Measurements from ENCODE around the gene CD58.

CD58 gene

DNA sequence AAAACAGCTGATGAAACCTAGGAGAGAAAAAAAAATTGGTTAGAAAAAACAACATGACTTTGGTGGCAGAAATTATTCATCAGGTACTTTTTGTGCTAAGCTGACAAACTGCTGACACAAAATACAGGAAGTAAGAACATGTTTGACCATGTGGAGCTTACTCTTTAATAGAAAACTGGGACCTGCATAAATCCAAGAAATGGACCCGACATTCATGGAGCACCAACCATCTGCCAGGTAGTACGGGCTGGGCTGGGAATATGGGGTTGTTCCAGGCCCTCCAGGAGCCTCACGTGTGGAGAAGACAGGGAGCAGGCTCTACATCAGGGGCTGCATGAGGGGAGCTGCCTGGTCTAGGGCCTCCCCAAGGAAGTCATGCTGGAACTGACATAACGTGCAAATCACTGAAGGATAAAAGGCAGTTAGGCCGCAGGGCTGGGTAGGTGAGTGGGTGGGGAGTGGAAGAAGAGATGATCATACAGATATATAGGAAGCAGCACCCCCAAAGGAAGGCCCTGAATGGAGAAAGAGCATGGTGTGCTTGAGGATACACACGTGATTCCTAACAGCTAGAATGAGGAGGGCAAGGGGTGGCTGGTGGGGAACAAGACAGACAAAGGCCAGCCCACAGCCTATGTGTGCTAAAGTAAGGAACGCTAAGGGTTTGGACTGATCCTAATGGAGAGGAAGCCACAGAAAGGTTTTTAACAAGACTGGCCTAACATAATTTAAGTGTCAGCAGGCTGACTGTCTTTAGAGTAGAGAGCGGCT lies 26.1 kb downstream of the CD58 start:
- DNase-seq (ENCODE audit: low read depth in 2 of 2): no peak

DNA sequence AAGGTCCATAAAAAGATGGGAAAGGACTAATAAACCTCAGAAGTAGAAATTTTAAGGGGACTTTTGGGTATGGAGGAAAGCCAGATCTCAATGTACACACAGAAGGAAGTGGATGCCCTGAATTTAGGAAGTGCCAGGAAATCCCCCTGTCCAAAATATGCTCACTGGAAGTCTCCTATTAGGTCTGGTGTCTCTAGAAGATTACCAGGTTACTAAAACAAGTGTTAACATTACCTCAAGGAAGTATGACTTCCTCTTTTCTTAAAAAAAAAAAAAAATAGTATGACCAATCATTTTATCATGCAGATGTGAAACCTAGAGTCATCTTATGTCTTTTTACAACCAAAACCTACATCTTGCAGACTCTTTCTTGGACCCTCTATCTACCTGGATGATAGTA lies 30.7 kb downstream of the CD58 start:
- no peak for DNase-seq (ENCODE audit: low read depth in 2 of 2)

DNA sequence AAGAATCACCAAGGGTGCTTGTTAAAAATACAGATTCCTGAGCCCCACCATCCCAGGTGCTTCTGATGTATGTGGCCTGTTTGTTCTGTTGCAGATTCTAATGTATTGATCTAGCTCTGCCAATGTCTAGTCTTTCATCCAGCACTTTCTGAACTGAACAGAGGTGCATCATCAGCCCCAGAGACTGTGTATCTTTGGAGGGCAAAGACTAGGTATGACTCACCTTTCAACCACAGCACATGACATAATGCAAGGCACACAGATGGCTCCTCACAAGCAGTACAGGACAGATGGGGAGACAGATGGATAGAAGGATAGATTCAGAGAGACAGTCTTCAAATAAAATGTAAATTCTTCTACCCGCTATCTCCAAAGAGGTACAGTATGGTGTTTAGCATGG lies 32.3 kb downstream of the CD58 start:
- DNase-seq (ENCODE audit: low read depth in 2 of 2): no peak

DNA sequence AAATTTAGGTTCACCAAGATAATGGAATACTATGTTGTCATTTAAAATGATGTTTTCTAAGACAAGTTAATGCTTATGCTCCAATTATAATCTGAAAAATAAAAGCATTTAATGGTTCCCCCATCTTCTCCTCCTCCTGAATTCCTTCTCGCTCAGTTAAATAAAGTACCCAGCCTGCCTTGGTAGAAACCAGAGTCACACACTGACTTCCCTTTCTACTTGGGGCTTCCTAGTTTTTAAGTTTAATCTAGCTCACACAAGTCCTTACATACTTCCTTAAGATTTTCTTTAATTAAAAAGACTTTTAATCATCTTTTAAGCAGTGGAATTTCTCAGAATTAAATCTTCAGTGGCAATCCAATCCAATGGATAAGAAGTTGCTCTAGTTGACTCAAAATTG lies 32.9 kb downstream of the CD58 start:
- no peak for DNase-seq (ENCODE audit: low read depth in 2 of 2)

DNA sequence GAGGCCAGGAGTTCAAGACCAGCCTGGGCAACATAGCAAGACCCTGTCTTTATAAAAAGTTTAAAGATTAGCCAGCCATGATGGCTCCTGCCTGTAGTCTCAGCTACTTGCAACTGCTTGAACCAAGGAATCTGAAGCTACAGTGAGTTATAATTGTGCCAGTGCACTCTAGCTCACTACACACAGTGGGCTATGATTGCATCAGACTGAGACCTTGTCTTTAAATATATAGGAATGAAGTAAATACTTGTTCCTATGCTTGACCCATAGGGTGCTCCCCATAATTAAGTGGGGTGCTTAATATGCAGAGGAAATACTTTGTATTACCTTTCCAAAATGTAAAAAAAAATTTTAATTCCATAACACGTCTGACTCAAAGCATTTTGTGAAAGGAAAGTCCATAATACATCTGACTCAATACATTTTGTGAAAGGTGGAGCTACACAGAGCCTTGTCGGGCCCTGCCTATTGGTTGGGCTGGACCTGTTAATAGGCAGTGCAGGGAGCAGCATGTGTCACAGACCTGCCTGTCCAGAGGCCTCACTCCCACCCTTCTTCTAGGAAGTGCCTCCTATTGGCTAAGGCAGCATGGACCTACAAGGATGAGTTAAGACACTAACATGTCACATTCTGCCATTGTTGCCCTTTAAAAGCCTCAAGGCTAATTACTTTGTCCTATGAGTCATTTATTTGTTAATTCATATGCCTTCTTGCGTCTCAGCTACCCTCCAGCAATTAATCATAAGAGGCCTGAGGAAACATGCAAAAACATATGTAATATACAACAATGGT lies 33.6 kb downstream of the CD58 start:
- DNase-seq (ENCODE audit: low read depth in 2 of 2): no peak

DNA sequence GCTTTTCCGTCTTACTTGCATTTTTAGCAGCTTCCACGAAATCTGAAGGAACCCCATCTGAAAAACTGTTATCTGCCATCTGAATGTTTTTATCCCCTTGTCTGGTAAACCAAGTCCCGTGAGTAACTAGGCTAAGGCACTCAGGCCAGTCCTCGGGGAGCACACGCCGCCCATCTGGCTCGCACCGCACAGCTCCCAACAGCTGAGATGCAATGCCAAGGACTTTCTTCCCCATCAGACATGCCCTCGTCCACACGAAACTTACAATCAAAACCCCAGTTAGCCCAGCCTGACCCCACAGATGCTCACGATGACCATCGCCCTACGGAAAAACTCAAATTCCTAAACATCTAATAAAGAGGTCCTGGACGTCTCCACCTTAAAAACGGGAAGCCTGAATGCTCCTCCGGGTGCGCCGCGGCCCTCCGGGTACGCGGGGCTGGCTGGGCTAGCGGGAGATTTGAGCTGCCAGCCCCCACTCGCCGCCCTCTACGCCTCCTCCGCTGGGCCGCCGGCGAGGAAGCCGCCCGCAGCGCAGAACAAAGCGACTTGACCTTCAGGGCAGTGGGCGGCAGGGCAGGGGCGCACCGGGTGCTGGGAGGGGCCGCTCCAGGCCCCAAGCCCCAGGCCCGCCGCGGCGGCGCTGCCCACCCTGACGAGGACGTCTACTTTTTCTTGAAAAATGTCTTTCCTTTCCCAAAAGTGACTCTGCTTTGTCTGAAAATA lies 36.6 kb downstream of the CD58 start:
- DNase-seq (ENCODE audit: low read depth in 2 of 2): no peak

DNA sequence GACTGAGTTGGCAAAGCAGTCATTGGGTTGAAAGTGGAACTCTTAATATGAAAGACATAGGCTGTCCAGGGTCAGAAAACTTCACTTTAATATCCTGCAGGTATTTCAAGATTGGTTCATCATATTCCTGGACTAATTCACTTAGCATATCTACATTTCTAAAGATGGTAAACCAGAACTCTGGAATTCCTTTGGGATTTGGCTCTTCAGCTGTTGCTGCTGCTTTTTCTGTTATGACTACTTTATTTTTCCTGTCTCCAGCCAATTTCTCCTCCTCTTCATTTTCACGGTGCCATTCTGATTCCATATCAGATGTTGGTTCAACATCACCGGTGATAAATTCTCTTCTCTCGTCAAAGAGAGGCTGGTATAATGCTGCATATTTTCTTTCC lies 37.4 kb downstream of the CD58 start:
- DNase-seq (ENCODE audit: low read depth in 2 of 2): no peak

DNA sequence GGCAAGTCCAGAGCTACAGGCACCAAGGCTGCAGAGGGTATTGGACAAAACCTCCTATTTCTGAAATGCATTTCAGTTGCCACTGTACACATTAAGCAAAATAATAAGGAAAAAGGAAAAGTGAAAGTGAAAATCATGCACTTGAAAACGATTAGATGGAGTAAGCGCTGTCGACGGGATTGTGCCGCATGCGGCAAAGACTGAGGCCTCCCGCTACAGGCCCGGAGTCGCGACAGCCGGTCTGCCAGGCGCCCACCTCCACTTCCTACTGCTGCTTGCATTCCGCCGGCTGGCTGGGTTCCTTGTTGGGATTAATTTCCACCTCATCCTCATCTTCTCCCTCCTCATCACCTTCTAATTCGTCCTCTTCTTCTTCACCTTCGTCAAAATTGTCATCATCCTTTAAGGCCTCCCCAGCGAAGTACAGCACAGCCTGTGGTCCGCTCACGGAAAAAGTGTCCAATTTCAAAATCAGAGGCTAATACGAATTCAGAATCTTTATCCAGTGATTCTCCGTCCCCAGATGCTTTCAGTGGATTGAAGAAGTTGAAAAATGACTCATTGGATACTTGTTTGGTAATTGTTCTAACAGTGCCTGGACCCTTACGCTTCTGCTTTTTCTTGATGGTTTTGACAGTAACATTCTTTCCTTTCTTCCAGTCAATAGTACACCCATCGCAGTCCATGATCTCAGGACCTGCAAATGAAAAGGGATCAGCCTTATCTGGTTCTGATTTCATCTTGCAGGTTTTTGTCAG lies 38.0 kb downstream of the CD58 start:
- no peak for DNase-seq (ENCODE audit: low read depth in 2 of 2)

DNA sequence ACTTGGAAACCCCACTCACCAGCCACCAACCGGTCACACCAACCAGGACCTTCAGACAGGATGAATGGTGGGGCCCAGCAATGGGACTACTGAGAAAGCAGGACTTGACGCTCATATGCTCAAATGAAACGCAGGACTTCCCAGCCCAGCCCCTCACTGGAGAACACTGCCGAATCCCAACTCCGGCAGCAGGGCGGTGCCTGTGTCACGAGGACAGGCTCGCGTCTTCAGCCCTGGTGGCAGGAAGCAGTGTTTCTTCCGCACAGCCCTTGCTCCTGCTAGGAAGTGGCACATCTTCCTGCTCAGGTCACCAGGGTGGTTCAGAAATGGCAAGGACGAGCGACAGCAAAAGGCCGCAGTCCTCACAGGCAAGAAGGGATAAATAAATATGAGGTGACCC lies 38.9 kb downstream of the CD58 start:
- no peak for DNase-seq (ENCODE audit: low read depth in 2 of 2)

DNA sequence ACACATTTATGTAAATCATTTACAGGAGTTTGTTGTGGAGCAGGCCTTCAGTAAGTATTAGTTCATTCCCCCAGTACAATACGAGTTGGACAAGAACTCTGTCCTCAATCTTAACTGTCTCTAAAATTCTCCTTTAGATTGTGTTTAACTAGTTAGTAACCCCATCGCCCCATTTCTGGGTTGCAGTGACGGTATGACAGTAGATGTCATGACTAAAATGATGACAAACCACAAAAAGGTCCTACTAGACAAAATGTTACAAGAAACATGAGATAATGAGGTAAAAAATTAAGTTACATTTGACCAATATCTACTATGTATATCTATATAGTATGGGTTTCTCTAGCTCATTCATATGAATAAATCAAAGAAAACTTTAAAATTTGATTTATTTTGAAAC lies 41.1 kb downstream of the CD58 start:
- no peak for DNase-seq (ENCODE audit: low read depth in 2 of 2)

DNA sequence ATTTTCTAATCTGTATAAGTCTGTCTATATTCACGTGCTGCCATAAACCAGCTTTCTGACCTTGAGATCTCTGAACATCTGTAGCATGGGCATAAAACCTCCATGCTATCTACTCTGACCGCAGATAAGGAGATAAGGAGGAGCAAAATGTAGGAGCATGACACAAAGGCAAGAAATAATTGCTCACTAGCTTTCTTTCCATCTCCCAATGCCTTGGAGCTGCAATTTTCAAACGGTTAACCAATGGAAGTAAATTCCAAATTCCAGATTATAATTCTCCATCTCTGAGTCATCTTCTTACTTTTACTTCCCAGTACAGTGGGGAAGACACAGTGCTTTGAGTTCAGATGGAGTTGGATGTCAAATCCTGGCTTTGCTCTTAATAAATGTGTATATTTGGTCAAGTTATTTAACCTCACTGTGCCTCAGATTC lies 41.6 kb downstream of the CD58 start:
- no peak for DNase-seq (ENCODE audit: low read depth in 2 of 2)

DNA sequence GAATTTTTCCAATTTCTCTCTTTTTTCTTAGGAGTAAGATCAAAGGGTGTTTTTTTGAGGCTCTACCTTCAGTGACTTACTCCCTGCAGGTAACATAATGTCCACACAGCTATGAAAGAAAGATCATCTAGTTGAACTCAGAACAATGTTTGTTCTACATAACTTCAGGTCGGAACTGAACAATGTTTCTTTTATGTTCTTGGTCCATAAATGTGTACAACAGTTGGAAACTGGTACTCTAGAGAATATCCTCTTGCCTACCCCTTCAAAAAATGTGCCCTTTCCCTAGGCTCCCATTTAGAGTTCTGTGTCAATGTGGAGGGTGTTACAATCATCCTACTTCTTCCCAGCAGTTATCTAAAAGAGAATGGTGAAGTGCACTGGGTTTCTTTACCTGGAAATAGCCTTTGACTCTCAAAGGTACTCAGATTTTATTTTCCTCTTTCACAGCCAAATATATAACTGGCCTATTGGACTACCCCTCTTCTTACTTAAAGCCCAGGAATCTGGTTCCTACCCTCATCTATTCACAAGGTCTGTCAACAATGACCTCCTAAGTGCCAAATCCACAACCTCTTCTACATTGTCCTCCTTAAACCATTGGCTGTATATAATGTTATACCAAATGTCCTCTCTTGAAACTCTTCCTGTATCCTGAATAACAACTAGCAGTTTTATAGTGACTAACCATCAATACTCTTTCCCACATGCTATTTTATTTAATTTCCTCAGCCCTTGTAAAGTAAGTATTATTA lies 42.3 kb downstream of the CD58 start:
- DNase-seq (ENCODE audit: low read depth in 2 of 2): no peak

DNA sequence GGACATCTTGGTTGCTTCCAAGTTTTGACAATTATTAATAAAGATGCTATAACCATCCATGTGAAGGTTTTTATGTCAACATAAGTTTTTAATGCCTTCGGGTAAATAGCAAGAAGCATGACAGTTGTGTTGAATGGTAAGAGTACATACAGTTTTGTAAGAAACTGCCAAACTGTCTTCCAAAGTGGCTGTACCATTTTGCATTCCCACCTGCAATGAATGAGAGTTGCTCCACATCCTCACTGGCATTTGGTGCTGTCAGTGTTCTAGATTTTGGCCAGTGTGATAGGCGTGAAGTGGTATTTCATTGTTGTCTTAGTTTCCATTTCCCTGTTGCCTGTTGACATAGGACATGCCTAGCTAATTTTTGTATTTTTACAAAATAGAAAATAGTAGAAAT lies 45.4 kb downstream of the CD58 start:
- DNase-seq (ENCODE audit: low read depth in 2 of 2): no peak

DNA sequence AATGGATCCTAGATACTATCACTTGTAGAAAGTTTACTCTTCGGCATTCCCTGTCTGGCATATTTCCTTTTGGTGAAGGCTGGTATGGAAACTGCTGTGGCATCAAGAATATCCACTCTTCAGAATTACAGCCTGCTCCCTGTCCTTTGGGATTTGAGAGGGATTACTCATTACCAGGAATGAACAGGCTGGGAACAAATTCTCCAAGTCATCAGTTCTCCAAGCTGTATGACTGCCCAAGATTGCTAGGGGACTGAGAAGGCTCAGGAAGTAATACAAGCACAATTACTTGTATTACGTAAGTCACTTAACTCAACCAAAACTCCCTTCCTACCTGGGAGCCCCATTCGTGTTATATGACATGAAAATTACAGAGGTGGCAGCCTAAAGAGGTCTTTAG lies 49.6 kb downstream of the CD58 start:
- no peak for DNase-seq (ENCODE audit: low read depth in 2 of 2)

DNA sequence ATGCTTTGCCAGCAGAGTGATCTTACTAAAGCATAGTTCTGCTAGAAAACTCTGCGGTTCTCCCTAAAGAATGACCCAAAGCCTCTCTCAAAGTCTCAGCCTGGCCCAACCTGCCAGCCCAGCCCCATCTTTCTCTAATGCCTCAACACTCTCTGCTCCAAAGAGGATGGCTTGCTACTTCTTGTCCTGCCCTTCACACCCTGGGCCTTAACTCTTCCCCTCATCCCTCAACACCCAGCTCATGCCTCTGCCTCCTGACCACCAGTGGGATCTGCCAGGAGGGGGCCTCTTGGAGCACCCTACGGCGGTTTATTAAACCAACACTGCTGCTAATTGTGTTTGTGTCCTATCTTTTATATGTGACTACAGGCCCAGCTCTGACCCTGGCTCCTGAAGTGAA lies 52.4 kb downstream of the CD58 start:
- DNase-seq (ENCODE audit: low read depth in 2 of 2): no peak

DNA sequence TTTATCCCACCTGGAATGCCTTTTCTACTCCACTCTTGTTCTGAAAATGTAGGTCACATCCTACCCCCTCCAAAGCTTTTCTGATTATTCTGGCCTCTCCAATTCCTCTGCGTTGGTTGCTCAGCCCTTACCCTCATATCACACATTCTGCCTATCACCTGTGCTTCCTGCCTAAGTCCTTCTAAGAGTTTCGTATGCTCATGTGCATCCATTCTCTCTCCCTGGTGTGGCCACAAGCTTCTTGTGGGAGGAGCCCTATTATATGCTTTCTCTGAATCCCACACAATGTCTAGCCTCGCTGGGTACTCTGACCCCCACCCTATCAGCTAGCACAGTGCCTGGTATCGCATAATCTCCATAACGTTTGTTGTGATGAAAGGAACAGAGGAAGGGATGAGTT lies 54.2 kb downstream of the CD58 start:
- no peak for DNase-seq (ENCODE audit: low read depth in 2 of 2)

DNA sequence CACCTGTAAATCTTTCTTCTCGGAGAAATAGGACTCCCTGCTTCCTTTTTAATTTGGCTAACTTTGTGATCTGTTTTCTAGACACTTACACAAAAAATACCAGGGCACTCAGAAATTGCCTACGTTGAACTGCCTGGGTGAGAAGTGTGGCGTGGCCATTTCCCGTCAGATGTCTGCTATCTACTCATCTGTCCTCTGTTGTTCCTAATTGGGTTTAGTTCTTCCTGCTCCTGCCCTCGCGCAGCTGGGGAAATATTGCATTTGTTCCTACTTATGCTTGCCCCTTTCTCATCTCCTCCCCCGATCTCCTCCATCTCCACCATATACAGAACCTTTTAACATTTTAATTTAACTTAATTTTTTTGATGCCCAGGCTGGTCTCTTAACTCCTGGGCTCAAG lies 55.1 kb downstream of the CD58 start:
- DNase-seq (ENCODE audit: low read depth in 2 of 2): no peak

DNA sequence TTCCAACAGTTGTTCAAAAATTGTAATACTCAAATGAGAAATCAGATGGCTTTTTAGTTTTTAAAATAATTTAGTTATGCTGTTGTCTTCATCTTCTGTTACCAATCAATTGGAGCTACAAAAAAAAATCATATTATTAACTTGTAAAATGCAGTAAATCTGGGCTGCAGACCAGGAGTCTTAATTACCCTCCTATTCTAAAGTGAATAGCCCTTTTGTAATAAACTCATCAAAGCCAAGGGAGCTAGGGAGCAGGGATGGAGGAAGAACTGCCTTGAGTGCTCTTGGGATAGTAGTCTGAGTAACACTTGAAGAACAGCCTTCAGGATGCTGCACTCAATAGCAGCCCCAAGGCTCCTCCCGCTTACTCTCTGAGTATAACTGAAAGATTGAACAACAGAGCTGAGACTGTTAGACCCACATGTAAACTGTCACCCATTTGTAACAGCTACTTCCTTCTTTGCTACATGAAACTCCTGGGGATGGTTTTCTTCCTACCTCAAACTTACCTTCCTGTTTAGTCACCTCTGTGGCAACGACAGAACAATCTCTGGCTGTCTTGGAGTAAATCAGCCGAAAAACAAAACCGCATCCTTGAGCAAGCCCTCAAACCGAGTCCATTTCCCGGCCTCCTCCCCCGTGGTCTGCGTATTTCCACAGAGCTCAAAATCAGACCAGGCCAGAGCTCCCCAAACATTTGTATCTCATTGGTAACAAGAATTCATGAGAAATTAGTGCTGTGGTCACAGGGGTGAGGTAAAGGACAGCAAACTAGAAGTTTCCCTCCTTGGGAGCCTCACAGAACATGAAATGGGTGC lies 55.9 kb downstream of the CD58 start:
- DNase-seq (ENCODE audit: low read depth in 2 of 2): no peak

DNA sequence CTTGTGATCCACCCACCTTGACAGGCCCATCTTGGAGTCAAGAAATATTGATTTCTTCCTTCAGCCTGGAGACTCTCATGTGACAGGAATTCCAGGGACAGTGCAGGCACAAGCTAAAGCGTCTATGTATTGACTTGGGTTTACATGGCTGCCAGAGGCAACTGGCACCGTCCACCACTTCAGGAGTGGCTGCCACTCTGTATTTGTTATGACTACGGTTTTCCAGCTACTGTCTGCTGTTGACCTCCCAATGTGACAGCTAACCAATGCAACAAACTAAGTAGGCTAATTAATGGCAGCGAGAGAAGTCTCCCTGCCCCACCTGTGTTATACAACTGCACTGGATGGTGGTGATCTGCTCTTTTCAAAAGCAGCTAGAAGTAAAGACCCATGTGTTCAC lies 56.9 kb downstream of the CD58 start:
- DNase-seq (ENCODE audit: low read depth in 2 of 2): no peak

DNA sequence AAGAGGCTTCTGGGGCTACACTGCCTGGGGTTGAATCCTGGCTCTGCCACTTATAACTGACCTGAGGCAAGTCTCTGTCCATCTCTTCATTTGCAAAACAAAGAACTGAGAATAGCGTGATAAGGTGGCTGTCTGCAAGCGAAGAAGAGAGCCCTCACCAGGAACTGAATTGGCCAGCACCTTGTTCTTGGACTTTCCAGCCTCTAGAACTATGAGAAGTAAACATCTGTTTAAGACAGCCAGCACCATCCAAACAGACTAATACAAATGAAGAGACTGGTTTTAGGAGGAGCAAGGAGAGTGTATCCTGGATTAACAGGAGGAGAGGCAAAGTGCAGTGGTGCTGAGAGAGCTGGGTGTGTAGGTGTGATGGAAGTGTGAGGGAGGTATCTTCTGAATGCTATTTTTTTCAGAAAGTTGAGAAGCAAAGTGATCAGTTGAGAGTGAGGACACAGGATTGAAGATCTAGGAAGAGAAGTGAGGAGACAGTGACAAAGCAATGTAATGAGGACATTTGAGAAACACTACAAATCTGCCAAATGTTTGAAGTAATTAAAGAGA lies 59.3 kb downstream of the CD58 start:
- no peak for DNase-seq (ENCODE audit: low read depth in 2 of 2)

All from stimulated activated CD8-positive, alpha-beta memory T cell treated with anti-CD3 and anti-CD28 coated beads, Interleukin-7, amount 100 ng/mL, for 1 hour (primary cell).